Lung (tissue), 12 donors: ENCODE measurements around the gene OBSCN. TPM values are rescaled to one million over a fixed set of nuclear protein-coding genes. Genes with fewer than 3 reads are reported as not detected.

Source experiments
- ATAC-seq: fragments of 200-7000 bp; cut with Tn5 transposase; one replicate; pipeline ENCODE4 v1.9.1; 2020; ENCODE audit warnings: moderate number of reproducible peaks; ENCODE audit not compliant: insufficient read depth, low FRiP score
- DNase-seq, 3 donors: peaks; one replicate each; pipeline ENCODE4 v3.0.0-alpha.2; 2013 to 2017
- H3K27ac ChIP-seq, 2 donors: one replicate each; pipeline ENCODE4 v1.5.1; 2013; ENCODE audit warnings: mild to moderate bottlenecking in 2 of 2, moderate library complexity in 2 of 2, control low read depth in 1 of 2, inconsistent platforms in 1 of 2, low read depth in 1 of 2, low read length in 1 of 2
- H3K27me3 ChIP-seq, 3 donors: one replicate each; pipeline ENCODE4 v1.5.1; 2013; ENCODE audit warnings: low read length in 2 of 3; ENCODE audit not compliant: control insufficient read depth in 3 of 3, insufficient read depth in 3 of 3
- H3K36me3 ChIP-seq, 4 donors: one replicate each; pipeline ENCODE4 v1.5.1; 2013; ENCODE audit warnings: low read length in 4 of 4, mild to moderate bottlenecking in 1 of 4, moderate library complexity in 1 of 4; ENCODE audit not compliant: control insufficient read depth in 4 of 4, insufficient read depth in 4 of 4
- H3K4me1 ChIP-seq, 5 donors: one replicate each; pipeline ENCODE4 v1.5.1; 2013; ENCODE audit warnings: low read length in 5 of 5, mild to moderate bottlenecking in 2 of 5, moderate library complexity in 1 of 5; ENCODE audit not compliant: control insufficient read depth in 5 of 5, insufficient read depth in 5 of 5
- H3K4me3 ChIP-seq: one replicate; pipeline ENCODE4 v1.5.1; 2013; ENCODE audit warnings: mild to moderate bottlenecking, control low read depth, moderate library complexity
- H3K9ac ChIP-seq, 2 donors: one replicate each; pipeline ENCODE4 v1.5.1; 2013; ENCODE audit warnings: low read length in 2 of 2, control low read depth in 1 of 2; ENCODE audit not compliant: insufficient read depth in 1 of 2
- H3K9me3 ChIP-seq, 4 donors: one replicate each; pipeline ENCODE4 v1.5.1; 2013; ENCODE audit warnings: low read length in 3 of 4, mild to moderate bottlenecking in 1 of 4, moderate library complexity in 1 of 4; ENCODE audit not compliant: control insufficient read depth in 4 of 4, insufficient read depth in 3 of 4
- CTCF ChIP-seq: IDR thresholded peaks from 2 replicates; pipeline ENCODE4 v1.5.1; 2012; ENCODE audit warnings: mild to moderate bottlenecking; ENCODE audit errors: control extremely low read depth, extremely low read depth
- WGBS, 2 donors: extraction: QIAGEN DNeasy Blood & Tissue Kit; methylation state at CpG; one replicate each; pipeline ENCODE4 v1.1.7; 2013; 5-methylcytosine and 5-hydroxymethylcytosine counted together
- polyA plus RNA-seq, 2 donors: library from polyadenylated mRNA; stranded (reverse); fragments of 200-250 nt; gene quantifications; one replicate each; pipeline ENCODE4 v1.2.1, GENCODE V29; 2013
- total RNA-seq, 2 donors: library from RNA; depleted of rRNA in 1 of 2; stranded (reverse); fragments of >200 nt in 1 of 2; gene quantifications; one replicate each; pipeline ENCODE4 v1.2.1, GENCODE V29; 2014 to 2021
- donor health status: control.
- donor health status: control.
- donor health status: Bipolar disorder and iron deficiency.
- donor health status: healthy.
- donor health status: DM: yes; HTN: yes; CAD: no.

OBSCN gene
- total and polyA plus RNA-seq, 4 donors: 5.1 to 47.3 (median 25.4) TPM

- ATAC-seq (no peak), DNase-seq (peak in 1 of 3 donors; percentile 16)
- H3K9me3 ChIP-seq: no peaks in the 10 kb centered on the region
- H3K4me3 ChIP-seq: peak overlapping the region; percentile 61
- no peak overlapping the region for H3K9ac ChIP-seq
- H3K27me3 ChIP-seq: no peaks in the 10 kb centered on the region
- no peak overlapping the region for H3K27ac ChIP-seq
- peaks cover 0 to 19% (median 6%) of the 10 kb centered on the region in 4 donors for H3K36me3 ChIP-seq
- 33 to 37% methylated on average over 47 to 49 of the region's 49 CpGs for WGBS, 2 donors
- peaks cover 0 to 12% (median 4%) of the 10 kb centered on the region in 5 donors for H3K4me1 ChIP-seq
- no peak for TF ChIP-seq CTCF
Observed at GRCh38 chr1:228276174-228276831, 68.5 kb downstream of the OBSCN start.

- Histone ChIP-seq H3K36me3 (peaks cover 0 to 22% (median 6%) of the 10 kb centered on the region in 4 donors), H3K27me3 (no peaks in the 10 kb centered on the region), H3K9ac (no peak overlapping the region), H3K4me3 (no peak overlapping the region), H3K27ac (no peak overlapping the region), H3K9me3 (no peaks in the 10 kb centered on the region), H3K4me1 (peaks cover 0 to 12% (median 4%) of the 10 kb centered on the region in 5 donors)
- no peak for TF ChIP-seq CTCF
- 89 to 91% methylated on average over 25 of the region's 25 CpGs for WGBS, 2 donors
- ATAC-seq (no peak), DNase-seq (no peak)
Observed at GRCh38 chr1:228276901-228277490, 69.2 kb downstream of the OBSCN start.

GRCh38 chr1:228277491-228278431 lies 69.9 kb downstream of the OBSCN start:
- Histone ChIP-seq H3K27ac (no peak overlapping the region), H3K4me3 (no peak overlapping the region), H3K9me3 (no peaks in the 10 kb centered on the region), H3K27me3 (no peaks in the 10 kb centered on the region), H3K36me3 (peaks cover 0 to 24% (median 6%) of the 10 kb centered on the region in 4 donors), H3K9ac (no peak overlapping the region), H3K4me1 (peaks cover 0 to 12% (median 4%) of the 10 kb centered on the region in 5 donors)
- ATAC-seq (no peak), DNase-seq (peak in 1 of 3 donors; percentile 12)
- TF ChIP-seq CTCF: no peak
- 92 to 94% methylated on average over 36 of the region's 36 CpGs for WGBS, 2 donors
